ENCODE data around the gene TPD52L2.

DNA sequence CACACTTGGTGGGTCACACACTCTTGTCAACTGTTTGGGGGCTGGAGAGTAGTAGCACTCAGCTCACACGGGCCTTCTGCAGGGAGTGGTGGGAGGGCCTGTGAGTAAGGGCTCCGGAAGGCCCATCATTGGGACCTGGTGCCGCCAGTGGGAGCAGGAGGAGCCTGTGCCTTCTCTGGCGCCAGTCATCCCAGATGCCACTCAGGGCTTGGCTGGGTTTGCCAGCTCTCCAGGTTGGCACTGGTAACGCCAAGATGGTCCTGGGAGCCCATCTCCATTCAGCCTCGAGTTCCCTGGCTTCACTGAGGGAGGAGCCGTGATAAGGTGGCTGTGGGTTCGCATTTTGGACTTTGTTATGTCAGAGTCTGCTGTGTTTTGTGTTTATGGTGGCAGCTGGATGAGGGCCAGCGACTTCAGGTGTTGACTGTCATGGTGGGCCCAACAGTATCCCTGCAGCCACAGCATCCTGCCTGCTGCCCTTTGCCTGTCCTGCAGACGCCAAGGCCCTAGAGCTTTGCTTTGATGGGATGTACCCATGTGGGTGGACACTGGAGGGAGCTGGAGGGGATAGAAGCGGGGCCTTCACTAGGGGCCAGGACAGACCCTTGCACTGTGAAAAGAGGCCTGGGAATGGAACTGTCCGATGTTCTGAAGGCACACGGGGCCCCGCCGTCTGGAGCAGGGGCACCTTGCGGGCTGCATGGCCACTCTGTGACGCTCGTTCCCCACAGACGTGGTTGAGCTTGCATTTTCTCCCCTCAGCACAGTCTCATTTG, 16.6 kb downstream of the TPD52L2 start:
- no peak for TF ChIP-seq POLR2A (IDR thresholded peaks at IDR 0.05)
- TF ChIP-seq, protein P1, sequence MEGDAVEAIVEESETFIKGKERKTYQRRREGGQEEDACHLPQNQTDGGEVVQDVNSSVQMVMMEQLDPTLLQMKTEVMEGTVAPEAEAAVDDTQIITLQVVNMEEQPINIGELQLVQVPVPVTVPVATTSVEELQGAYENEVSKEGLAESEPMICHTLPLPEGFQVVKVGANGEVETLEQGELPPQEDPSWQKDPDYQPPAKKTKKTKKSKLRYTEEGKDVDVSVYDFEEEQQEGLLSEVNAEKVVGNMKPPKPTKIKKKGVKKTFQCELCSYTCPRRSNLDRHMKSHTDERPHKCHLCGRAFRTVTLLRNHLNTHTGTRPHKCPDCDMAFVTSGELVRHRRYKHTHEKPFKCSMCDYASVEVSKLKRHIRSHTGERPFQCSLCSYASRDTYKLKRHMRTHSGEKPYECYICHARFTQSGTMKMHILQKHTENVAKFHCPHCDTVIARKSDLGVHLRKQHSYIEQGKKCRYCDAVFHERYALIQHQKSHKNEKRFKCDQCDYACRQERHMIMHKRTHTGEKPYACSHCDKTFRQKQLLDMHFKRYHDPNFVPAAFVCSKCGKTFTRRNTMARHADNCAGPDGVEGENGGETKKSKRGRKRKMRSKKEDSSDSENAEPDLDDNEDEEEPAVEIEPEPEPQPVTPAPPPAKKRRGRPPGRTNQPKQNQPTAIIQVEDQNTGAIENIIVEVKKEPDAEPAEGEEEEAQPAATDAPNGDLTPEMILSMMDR (IDR thresholded peaks at IDR 0.05 in 4 of 5, conservative IDR thresholded peaks at IDR 0.05 in 1 of 5): no peak

Measured in gastrocnemius medialis (tissue), 4 donors.